AG10803 (cell line): ENCODE results near the gene CSF3R.

Experiments used
- DNase-seq: peaks from one replicate; pipeline ENCODE4 v3.0.0; 2010; ENCODE audit warnings: low read depth
- H3K4me3 ChIP-seq: 2 replicates; pipeline ENCODE4 v1.5.1; 2011; ENCODE audit warnings: mild to moderate bottlenecking, low read length, control low read depth
- CTCF ChIP-seq: conservative IDR thresholded peaks from 2 replicates; pipeline ENCODE4 v1.5.1; 2011; ENCODE audit warnings: mild to moderate bottlenecking, low read length, control low read depth, inconsistent platforms

Gene CSF3R

GRCh38 chr1:36446746-36447145 is 36.0 kb downstream of the CSF3R start:
- TF ChIP-seq CTCF: no peak
- no peak overlapping the region for H3K4me3 ChIP-seq
- DNase-seq: no peak

GRCh38 chr1:36446271-36446670 is 36.4 kb downstream of the CSF3R start:
- no peak overlapping the region for H3K4me3 ChIP-seq
- no peak for TF ChIP-seq CTCF
- no peak for DNase-seq

- H3K4me3 ChIP-seq: no peak overlapping the region
- no peak for DNase-seq
- no peak for TF ChIP-seq CTCF
These were observed 39.4 kb downstream of the CSF3R start for GRCh38 chr1:36443297-36443696.

- no peak for DNase-seq
- H3K4me3 ChIP-seq: no peak overlapping the region
- TF ChIP-seq CTCF: no peak
These were observed 40.4 kb downstream of the CSF3R start for GRCh38 chr1:36442337-36442736.

GRCh38 chr1:36440646-36441045 is 42.1 kb downstream of the CSF3R start:
- no peak overlapping the region for H3K4me3 ChIP-seq
- no peak for DNase-seq
- TF ChIP-seq CTCF: no peak

GRCh38 chr1:36440044-36440443 is 42.7 kb downstream of the CSF3R start:
- no peak for DNase-seq
- no peak for TF ChIP-seq CTCF
- H3K4me3 ChIP-seq: no peak overlapping the region

GRCh38 chr1:36438715-36439114 is 44.0 kb downstream of the CSF3R start:
- DNase-seq: no peak
- TF ChIP-seq CTCF: no peak
- H3K4me3 ChIP-seq: no peak overlapping the region
